Erythroblast (primary cell): ENCODE measurements around the gene GAB1.

Source experiments
- DNase-seq, 2 experiments: peaks; one replicate each; lab custom pipeline; 2025; lab: John Stamatoyannopoulos, UW
- GATA1 ChIP-seq: IDR thresholded peaks from 2 replicates; pipeline ENCODE4 v1.6.1; 2011; ENCODE audit warnings: low read depth, mild to moderate bottlenecking, control low read depth, low read length, moderate library complexity
- POLR2A ChIP-seq: IDR thresholded peaks from 2 replicates; pipeline ENCODE4 v1.6.1; 2011; ENCODE audit warnings: mild to moderate bottlenecking, low read length

Gene GAB1

DNA sequence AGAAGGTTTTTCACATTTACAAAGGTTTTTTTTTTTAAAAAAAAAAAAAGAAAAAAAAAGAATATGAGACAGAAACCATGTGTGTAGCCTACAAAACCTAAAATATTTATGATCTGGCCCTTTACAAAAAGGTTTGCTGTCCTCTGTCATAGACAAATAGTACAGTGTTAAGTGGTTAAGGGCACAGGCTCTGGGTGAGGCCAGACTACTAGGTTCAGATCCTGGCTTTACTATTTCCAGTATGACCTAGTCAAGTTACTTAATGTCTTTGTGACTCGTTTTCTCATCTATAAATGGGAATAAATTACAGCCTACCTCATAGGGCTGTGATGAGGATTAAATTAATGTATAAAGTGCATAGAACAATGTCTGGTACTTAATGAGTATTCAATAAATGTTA is 56.5 kb downstream of the GAB1 start:
- TF ChIP-seq GATA1 (no peak), POLR2A (no peak)
- DNase-seq, result no peak

DNA sequence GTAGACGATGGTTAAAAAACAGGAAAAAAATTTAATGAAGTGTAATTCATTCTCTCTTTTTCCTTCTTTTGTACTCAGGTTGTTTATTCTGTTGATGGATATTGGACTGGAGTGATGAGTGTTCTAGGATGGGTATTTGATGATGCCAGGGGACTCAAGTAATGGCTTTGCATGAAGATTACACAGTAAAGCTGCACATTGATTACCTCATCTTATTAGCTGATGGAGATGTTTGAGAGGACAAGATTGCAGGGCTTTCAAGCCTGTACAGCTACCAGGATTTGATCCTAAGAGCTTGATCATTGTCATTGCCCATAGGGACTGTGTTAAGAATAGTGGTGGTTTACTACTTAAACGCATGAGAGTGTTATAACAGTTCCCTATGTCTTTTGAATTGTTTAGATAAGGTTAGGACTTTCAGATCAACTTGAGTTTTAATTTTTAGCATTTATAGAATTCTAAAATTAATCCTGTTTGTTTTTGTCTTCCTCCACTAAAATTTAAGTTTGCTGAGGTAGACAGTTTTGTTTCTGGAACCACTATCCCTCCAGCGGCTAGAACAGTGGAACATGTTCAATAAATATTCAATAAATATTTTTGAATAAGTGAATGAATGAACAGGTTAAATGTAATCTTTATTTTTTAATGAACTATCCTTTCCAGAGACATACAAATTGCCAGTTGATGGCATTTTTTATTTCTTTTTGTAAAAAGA is 58.2 kb downstream of the GAB1 start:
- no peak for TF ChIP-seq POLR2A
- no peak for TF ChIP-seq GATA1
- no peak for DNase-seq

DNA sequence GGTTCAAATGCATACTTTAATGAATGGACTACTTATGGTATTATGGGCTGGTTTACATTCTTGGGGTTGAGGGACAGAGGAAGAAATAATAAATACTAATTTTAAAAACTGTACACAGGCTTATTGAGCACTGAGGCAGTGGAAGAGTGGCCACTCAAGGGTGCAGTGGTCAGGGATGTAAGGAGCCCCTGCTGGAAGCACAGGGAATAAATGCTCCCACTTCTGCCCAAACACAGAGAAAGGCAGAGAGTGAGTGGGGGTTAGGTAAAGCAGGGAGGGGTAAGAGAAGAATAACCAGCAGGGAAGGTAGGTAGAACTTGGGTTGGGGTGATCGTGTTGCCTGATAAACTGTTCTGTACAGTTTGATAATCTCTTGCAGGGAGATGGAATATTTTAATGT is 60.0 kb downstream of the GAB1 start:
- DNase-seq, result peak; percentile 8 to 27
- TF ChIP-seq POLR2A (no peak), GATA1 (no peak)

DNA sequence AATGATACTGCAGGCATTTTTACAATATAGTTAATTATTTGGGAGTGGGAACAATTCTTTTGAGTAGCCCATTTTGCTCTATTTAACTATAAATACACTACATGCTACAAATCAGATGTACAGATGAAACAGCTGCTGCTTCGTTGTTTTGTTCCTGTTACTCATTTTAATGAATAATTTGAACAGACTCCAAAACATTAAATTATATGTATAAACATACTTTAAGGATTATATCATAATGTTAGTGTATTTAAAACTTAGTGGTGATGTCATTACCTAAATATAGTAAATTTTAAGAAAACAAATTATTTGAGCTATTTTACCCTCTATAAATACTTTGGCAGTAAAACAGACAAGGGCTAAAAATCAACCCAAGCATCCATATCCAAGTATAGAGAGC is 60.7 kb downstream of the GAB1 start:
- TF ChIP-seq POLR2A (no peak), GATA1 (no peak)
- DNase-seq, result no peak

DNA sequence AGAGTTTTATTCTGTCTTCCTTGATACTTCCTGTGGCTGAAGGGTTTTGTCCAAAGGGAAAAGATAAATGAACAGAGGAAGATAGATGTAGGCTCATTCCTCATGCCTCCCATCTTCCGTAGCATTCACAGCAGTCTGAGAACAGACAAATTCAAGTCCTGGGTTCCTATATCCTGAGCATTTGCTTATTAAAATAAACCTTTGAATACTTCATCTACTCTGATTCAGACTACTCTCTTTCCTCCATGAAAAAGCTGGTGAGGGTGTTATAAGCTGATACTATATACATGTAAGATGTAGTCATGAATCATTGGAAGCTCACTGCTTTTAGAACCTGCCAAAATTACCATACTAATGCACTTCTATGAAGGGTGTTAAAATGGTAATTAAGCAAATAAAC is 61.2 kb downstream of the GAB1 start:
- TF ChIP-seq POLR2A (no peak), GATA1 (no peak)
- DNase-seq, result no peak

DNA sequence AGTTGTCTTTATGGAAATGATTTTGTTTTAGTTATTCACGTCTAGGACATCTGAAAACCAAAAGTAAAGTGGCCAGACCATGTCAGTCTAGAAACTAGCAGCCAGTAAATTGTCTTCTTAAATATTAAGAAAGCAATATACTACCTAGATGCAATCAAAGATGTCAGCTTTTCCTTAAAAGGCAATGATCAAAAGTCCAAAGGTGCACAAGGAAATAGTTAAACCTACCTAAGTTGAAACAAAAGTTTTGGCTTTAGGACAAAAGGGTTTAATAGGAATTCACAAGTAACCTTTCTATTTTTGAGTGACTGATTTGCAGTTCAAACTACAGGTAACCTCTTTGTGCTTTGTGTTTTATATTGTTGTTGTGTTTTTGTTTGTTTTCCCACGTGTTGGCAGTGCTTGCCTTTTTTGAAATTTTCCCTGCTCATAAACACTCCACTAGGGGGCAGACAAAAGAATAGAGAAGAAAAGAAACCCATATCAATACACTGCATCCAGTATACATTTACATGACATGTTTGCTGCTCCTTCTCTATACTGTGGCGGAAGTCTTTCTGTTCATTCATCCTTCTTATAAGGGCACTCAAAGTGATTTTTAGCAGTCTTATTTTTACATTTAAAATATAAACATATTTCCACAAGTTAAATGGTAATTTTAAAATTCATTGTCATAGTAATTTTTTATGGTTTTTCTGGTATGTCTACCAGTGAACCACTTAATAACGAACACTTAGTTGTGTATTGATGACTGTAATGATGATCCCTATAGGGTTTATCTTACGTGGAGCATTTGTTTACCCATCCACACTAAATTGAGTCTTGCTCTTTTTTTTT is 62.7 kb downstream of the GAB1 start:
- peak; percentile 61 to 73 for DNase-seq
- no peak for TF ChIP-seq GATA1
- TF ChIP-seq POLR2A, result no peak

DNA sequence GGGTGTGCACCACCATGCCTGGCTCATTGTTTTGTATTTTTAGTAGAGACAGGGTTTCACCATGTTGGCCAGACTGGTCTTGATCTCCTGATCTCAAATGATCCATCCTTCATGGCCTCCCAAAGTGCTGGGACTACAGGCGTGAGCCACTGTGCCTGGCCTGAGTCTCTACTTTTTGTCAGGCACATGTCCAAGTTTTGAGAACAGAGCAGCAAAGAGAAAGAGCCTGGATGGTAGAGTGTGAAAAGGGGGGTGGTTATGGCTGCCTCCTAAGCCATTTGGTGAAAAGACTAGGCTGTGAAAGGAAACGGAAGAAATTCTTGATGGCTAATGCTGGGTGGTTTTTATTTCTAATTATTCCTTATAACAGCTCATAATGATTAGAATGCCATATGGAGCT is 63.4 kb downstream of the GAB1 start:
- TF ChIP-seq POLR2A (no peak), GATA1 (no peak)
- DNase-seq, result no peak

DNA sequence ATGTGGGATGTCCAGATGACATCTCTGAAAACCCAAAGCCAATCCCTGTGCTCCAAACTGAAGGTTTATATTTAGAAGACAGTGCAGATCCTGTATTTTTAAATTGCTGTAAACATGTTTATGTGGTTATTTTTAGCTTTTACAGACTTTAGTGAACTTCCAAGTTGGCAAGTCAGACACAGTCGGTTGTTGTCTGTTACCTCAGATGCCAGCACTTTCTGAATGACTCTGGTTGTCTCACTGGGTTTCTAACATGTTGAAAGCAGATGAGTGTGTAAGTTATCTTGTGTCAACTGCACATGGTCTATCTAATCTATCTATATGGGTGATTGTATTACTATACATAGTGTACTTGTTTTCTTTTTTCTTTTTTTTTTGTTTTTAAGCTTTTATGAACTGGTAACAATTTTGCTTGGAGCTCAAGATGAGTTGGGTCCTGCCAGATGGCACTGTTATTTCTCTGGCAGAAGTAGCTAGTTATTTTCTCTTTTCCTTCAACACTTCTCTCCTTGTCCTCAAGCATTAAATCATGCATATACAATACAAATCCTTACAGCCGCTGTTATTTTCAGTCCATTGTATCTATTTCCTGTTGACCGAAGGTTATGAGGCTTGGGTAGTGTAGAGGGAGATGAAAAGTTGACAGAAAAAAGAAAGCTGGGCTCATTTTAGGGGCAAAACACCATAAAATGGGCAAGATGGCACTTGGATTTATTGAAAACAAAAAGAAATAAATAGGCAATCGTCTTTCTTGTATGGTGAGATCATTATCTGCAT is 66.3 kb downstream of the GAB1 start:
- TF ChIP-seq GATA1, result no peak
- TF ChIP-seq POLR2A, result no peak
- peak; percentile 31 to 34 for DNase-seq

DNA sequence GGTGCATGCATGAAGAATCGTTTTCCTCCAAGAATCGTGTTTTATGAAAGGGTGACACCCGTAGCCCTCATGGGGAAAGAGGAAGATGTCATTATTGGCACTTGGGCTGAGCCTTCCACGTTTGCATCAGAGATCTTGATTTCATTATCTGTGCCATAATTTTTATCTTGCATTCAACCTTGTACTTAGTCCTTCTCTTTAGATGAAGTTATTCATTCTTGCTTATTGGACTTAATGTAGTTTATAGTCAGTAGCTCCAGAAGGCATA is 66.8 kb downstream of the GAB1 start:
- peak; percentile 38 to 47 for DNase-seq
- no peak for TF ChIP-seq POLR2A

DNA sequence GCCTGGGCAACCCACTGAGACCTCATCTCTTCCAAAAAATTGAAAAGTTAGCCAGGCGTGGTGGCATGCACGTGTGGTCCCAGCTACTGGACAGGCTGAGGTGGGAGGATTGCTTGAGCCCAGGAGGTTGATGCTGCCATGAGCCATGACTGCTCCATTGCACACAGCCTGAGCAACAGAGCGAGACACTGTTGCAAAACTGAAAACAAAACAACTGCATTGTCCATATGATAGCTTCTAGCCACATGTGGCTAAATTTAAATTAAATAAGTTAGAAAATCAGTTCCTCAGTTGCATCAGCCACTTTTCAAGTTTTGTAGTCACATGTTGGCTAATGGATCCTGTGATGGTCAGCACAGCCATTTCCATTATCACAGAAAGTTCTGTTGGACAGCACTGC is 67.9 kb downstream of the GAB1 start:
- TF ChIP-seq POLR2A (no peak), GATA1 (no peak)
- no peak for DNase-seq

DNA sequence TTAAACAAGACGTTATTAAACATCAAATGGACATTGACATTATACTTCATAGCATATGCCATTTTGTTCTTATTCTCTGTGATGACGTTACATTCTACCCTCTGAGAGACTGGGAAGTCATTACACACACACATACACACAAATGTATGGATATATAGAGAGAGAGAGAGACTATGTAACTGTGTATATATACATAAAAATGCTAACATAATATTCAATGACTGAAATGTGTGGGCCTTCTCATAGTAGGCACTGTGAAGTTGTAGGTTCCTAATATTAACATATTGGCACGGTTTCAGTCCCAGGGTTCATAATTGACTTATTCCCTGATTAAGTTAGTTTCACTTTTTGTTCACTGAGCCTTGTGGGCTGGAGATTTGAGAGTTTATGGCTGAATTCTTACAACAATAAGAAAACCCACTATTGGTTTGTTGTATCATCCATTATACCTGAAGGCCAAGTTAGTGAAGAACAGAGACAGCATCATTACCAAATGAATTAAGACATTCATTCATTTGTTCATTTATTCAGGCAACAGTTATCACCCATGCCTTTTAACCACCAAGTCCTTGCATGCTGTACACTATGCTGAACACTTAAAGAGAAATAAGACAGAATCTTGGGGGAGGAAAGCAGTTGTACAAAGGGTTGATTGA is 68.5 kb downstream of the GAB1 start:
- TF ChIP-seq GATA1 (no peak), POLR2A (no peak)
- DNase-seq, result peak; percentile 22 to 43

DNA sequence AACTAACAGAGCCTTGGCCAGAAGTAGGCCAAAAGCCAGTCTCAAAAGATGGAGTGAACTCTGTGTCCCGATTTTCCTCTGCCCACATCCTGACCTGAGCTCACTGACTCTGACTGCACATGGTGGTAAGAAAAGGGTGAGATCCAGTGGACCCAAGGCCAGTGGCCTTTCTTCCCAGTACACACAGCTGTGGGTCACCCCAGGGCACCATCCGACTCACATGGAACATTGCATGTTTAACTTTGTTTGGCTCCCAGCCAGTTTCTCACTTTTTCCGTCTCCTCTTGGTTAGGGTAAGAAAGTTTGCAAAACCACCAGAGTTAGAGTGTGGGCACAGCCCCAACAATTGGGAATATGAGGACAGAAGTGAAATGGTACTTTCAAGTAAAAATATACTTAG is 69.8 kb downstream of the GAB1 start:
- DNase-seq, result peak; percentile 71 to 72
- TF ChIP-seq POLR2A, result no peak
- no peak for TF ChIP-seq GATA1

DNA sequence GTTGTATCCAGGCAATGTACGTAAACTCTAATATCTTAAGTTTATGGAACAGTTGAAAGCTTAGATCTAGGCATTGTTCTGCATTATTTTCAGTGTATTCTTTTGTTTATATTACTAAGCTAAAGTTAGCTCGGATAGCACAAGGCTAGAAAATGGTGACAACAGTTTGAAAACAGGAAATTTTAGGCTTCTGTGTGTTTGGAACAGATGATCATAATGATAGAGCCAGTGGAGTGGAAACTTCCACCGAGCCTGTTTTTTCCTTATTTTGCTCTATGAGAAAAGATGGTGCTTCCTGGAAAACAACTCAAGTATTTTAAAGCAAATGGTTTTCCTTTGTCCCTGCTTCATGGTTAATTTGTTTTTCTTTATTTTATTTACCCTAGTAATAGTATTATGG is 70.8 kb downstream of the GAB1 start:
- TF ChIP-seq GATA1 (no peak), POLR2A (no peak)
- DNase-seq, result peak in 1 of 2 experiments; percentile 5

DNA sequence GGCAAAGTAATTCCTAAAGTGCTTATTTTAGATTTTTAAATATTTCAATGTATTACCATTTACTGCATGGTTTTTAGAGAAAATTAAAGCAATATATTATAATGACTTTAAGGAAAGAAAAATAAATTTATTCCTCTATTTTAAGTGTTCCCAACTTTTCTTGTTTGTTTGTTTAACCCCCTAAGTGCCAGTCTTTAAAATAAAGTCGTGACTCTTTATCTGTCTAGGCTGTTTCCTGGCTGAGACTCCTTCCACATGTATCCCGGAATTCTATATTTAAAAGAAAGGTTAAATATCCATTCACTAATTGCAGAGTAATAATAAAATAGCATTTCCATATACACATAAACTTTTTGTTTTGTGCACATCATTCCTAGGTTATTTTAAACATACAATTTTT is 71.2 kb downstream of the GAB1 start:
- TF ChIP-seq GATA1, result no peak
- TF ChIP-seq POLR2A, result no peak
- no peak for DNase-seq
